HG02840 (cell line): ENCODE results near the gene ZNF423.
"Not testable (repeated sequence)": the region's sequence is repeated elsewhere in the genome, so short reads cannot be mapped to it uniquely, and the experiment has no call there.

Experiments used
- ATAC-seq: cut with Tn5 transposase; IDR thresholded peaks from one replicate; pipeline ENCODE4 v1.9.1; 2021; ENCODE audit warnings: mild to moderate bottlenecking, moderate library complexity, moderate number of reproducible peaks; ENCODE audit not compliant: unreplicated experiment, low FRiP score

The ZNF423 gene

GRCh38 chr16:49855822-49856671 lies at the start of gene ZNF423:
Gene ZNF423, minus strand, starts transcription at chr16:49856112. Its CDS starts 338 bp downstream, at chr16:49855774.
- no peak for ATAC-seq

- ATAC-seq: no peak
These were observed 48.6 kb upstream of the ZNF423 start for GRCh38 chr16:49904348-49905062.

GRCh38 chr16:49902908-49903307 lies 47.0 kb upstream of the ZNF423 start:
- ATAC-seq: no peak

GRCh38 chr16:49901711-49902110 lies 45.8 kb upstream of the ZNF423 start:
- ATAC-seq: no peak

GRCh38 chr16:49900875-49901274 lies 45.0 kb upstream of the ZNF423 start:
- ATAC-seq: no peak

- no peak for ATAC-seq
These were observed 44.2 kb upstream of the ZNF423 start for GRCh38 chr16:49899991-49900695.

GRCh38 chr16:49896447-49896964 lies 40.6 kb upstream of the ZNF423 start:
- no peak for ATAC-seq

GRCh38 chr16:49890876-49891275 lies 35.0 kb upstream of the ZNF423 start:
- ATAC-seq: no peak

- ATAC-seq: no peak
These were observed 33.9 kb upstream of the ZNF423 start for GRCh38 chr16:49889725-49890397.

GRCh38 chr16:49886554-49887094 lies 30.7 kb upstream of the ZNF423 start:
- ATAC-seq: no peak

GRCh38 chr16:49884033-49885015 lies 28.4 kb upstream of the ZNF423 start:
- no peak for ATAC-seq

- no peak for ATAC-seq
These were observed 27.4 kb upstream of the ZNF423 start for GRCh38 chr16:49883076-49884014.

- ATAC-seq: no peak
These were observed 26.0 kb upstream of the ZNF423 start for GRCh38 chr16:49881890-49882289.

- not testable (repeated sequence) for ATAC-seq
These were observed 22.6 kb upstream of the ZNF423 start for GRCh38 chr16:49878540-49878939.

- no peak for ATAC-seq
These were observed 20.8 kb upstream of the ZNF423 start for GRCh38 chr16:49876716-49877129.

GRCh38 chr16:49875806-49876715 lies 20.1 kb upstream of the ZNF423 start:
- ATAC-seq: no peak
